Neural cell (in vitro differentiated cells): Measurements from ENCODE around the gene S100Z.

Experiments used
- EZH2 ChIP-seq: fragments of 200-600, 300-800 bp; shearing (Covaris generic), sonication (generic); IDR thresholded peaks from 2 replicates; pipeline ENCODE4 v1.6.1; 2014; ENCODE audit warnings: antibody characterized with exemption, low read length, borderline replicate concordance, mild to moderate bottlenecking; ENCODE audit not compliant: insufficient read depth, poor library complexity, severe bottlenecking
- TF ChIP-seq, protein P1 (sequence below): fragments of 450-650 bp; IDR thresholded peaks from 2 replicates; pipeline ENCODE4 v1.5.1; 2014; ENCODE audit warnings: antibody characterized with exemption, mild to moderate bottlenecking, moderate library complexity; ENCODE audit not compliant: poor library complexity, severe bottlenecking
- TF ChIP-seq, protein P2 (sequence below): IDR thresholded peaks from 2 replicates; pipeline ENCODE4 v1.6.1; 2012; ENCODE audit warnings: borderline replicate concordance

DNA sequence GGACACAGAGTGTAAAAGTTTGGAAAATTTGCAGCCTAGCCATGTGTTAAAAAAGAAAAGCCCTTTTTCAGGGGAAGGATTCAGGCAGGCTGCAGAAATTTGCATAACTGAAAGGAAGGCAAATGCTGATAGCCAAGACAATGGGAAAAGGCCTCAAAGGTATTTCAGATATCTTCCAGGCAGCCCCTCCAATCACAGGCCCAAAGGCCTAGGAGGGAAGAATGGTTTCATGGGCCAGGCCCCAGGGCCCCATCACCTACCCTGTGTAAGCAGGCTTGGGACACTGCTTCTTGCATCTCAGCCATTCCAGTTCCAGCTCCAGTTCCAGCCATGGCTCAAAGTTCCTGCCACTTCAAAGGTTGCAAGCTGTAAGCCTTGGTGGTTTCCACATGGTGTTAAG, 4.8 kb downstream of the S100Z start:
- TF ChIP-seq, protein P1, sequence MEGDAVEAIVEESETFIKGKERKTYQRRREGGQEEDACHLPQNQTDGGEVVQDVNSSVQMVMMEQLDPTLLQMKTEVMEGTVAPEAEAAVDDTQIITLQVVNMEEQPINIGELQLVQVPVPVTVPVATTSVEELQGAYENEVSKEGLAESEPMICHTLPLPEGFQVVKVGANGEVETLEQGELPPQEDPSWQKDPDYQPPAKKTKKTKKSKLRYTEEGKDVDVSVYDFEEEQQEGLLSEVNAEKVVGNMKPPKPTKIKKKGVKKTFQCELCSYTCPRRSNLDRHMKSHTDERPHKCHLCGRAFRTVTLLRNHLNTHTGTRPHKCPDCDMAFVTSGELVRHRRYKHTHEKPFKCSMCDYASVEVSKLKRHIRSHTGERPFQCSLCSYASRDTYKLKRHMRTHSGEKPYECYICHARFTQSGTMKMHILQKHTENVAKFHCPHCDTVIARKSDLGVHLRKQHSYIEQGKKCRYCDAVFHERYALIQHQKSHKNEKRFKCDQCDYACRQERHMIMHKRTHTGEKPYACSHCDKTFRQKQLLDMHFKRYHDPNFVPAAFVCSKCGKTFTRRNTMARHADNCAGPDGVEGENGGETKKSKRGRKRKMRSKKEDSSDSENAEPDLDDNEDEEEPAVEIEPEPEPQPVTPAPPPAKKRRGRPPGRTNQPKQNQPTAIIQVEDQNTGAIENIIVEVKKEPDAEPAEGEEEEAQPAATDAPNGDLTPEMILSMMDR = no peak
- TF ChIP-seq, protein P2, sequence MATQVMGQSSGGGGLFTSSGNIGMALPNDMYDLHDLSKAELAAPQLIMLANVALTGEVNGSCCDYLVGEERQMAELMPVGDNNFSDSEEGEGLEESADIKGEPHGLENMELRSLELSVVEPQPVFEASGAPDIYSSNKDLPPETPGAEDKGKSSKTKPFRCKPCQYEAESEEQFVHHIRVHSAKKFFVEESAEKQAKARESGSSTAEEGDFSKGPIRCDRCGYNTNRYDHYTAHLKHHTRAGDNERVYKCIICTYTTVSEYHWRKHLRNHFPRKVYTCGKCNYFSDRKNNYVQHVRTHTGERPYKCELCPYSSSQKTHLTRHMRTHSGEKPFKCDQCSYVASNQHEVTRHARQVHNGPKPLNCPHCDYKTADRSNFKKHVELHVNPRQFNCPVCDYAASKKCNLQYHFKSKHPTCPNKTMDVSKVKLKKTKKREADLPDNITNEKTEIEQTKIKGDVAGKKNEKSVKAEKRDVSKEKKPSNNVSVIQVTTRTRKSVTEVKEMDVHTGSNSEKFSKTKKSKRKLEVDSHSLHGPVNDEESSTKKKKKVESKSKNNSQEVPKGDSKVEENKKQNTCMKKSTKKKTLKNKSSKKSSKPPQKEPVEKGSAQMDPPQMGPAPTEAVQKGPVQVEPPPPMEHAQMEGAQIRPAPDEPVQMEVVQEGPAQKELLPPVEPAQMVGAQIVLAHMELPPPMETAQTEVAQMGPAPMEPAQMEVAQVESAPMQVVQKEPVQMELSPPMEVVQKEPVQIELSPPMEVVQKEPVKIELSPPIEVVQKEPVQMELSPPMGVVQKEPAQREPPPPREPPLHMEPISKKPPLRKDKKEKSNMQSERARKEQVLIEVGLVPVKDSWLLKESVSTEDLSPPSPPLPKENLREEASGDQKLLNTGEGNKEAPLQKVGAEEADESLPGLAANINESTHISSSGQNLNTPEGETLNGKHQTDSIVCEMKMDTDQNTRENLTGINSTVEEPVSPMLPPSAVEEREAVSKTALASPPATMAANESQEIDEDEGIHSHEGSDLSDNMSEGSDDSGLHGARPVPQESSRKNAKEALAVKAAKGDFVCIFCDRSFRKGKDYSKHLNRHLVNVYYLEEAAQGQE = no peak
- TF ChIP-seq EZH2 = no peak
